HepG2 (cell line): ENCODE data around the gene STON1. TPM values are rescaled to one million over a fixed set of nuclear protein-coding genes. Genes with fewer than 3 reads are reported as not detected.
"Not testable (repeated sequence)": the region's sequence is repeated elsewhere in the genome, so short reads cannot be mapped to it uniquely, and the experiment has no call there.

Source experiments
- ATAC-seq: fragments of 200-7000 bp; cut with Tn5 transposase; 3 replicates; pipeline ENCODE4 v1.9.1; 2020; ENCODE audit warnings: mild to moderate bottlenecking, moderate library complexity
- BruUV-seq: library from RNA; stranded (reverse); fragments of 400-500 nt; replicated peaks from 2 replicates; lab custom pipeline; 2021; lab: Mats Ljungman, UMichigan
- CTCF ChIA-PET: fragments of 300-600 bp; formaldehyde crosslinking; extraction: SDS; loops from one replicate; lab custom pipeline; 2021; ENCODE audit warnings: low total read pairs, inconsistent platforms, low intra/inter-chr PET ratio; lab: Yijun Ruan, JAX
- POLR2A ChIA-PET: fragments of 350-600 bp; sonication (Branson Sonifier 250); formaldehyde crosslinking; loops from one replicate; lab custom pipeline; 2020; ENCODE audit warnings: antibody characterized with exemption, inconsistent platforms; lab: Yijun Ruan, JAX
- DNase-seq: peaks from one replicate; pipeline ENCODE4 v3.0.0-alpha.2; 2015; ENCODE audit warnings: low spot score
- FAIRE-seq: peaks from 3 replicates; lab custom pipeline; 2011; peaks lifted over from hg19 to GRCh38; lab: Jason Lieb, UNC
- H2AFZ ChIP-seq: one replicate; pipeline ENCODE4 v1.6.1; 2011; ENCODE audit warnings: low read length, inconsistent platforms
- H3K27ac ChIP-seq: fragments of 300-600 bp; 3 replicates; pipeline ENCODE4 v1.8.0; 2011; ENCODE audit warnings: mixed run types, mild to moderate bottlenecking, mixed read lengths, low read length, inconsistent platforms; ENCODE audit not compliant: insufficient read depth; ENCODE audit errors: extremely low read length
- H3K27me3 ChIP-seq, 2 experiments: fragments of 200-600 bp in 1 of 2; 2 replicates in 1 of 2; 3 replicates in 1 of 2; pipeline versions ENCODE4 v1.6.0 to v1.8.0; 2011; ENCODE audit warnings: low read length in 2 of 2, mild to moderate bottlenecking in 2 of 2, moderate library complexity in 2 of 2, inconsistent platforms in 1 of 2; ENCODE audit not compliant: insufficient read depth in 2 of 2, control insufficient read depth in 1 of 2
- H3K36me3 ChIP-seq, 2 experiments: fragments of 200-600 bp in 1 of 2; replicated peaks in 1 of 2; 2 replicates in 1 of 2; 3 replicates in 1 of 2; pipeline versions ENCODE4 v1.5.1 to v1.8.0; 2011; ENCODE audit warnings: low read length in 2 of 2, inconsistent platforms in 1 of 2; ENCODE audit not compliant: insufficient read depth in 2 of 2, control insufficient read depth in 1 of 2
- H3K4me1 ChIP-seq: 2 replicates; pipeline ENCODE4 v1.5.1; 2012; ENCODE audit warnings: low read length, inconsistent platforms; ENCODE audit not compliant: insufficient read depth
- H3K4me2 ChIP-seq: 2 replicates; pipeline ENCODE4 v1.6.0; 2011; ENCODE audit warnings: low read depth, low read length, inconsistent platforms
- H3K4me3 ChIP-seq, 3 experiments: fragments of 200-600 bp in 1 of 3; sonication (generic), shearing (Covaris generic) in 1 of 3; replicated peaks in 1 of 3; 2 replicates each; pipeline ENCODE4 v1.5.1; 2011 to 2016; ENCODE audit warnings: low read length in 3 of 3, inconsistent platforms in 2 of 3, low read depth in 2 of 3, mild to moderate bottlenecking in 2 of 3, control low read depth in 1 of 3, mixed read lengths in 1 of 3; ENCODE audit not compliant: insufficient read depth in 1 of 3
- H3K79me2 ChIP-seq: one replicate; pipeline ENCODE4 v1.6.1; 2011; ENCODE audit warnings: low read length, inconsistent platforms; ENCODE audit not compliant: insufficient read depth
- H3K9ac ChIP-seq: 2 replicates; pipeline ENCODE4 v1.6.0; 2011; ENCODE audit warnings: mild to moderate bottlenecking, low read depth, low read length, inconsistent platforms; ENCODE audit not compliant: insufficient read depth
- H3K9me3 ChIP-seq: 2 replicates; pipeline ENCODE4 v1.5.1; 2012; ENCODE audit warnings: mild to moderate bottlenecking, low read length
- H4K20me1 ChIP-seq: 2 replicates; pipeline ENCODE4 v1.6.0; 2011; ENCODE audit warnings: inconsistent platforms, mild to moderate bottlenecking, low read length, moderate library complexity; ENCODE audit not compliant: insufficient read depth
- SOX13 ChIP-seq, 3 experiments: fragments of 450-650 bp in 1 of 3; sonication (generic) in 1 of 3; formaldehyde crosslinking in 1 of 3; IDR thresholded peaks in 2 of 3; conservative IDR thresholded peaks in 1 of 3; 2 replicates each; pipeline versions ENCODE4 v1.5.0 to v1.6.1; 2016 to 2020; ENCODE audit warnings: antibody characterized with exemption in 1 of 3, mild to moderate bottlenecking in 1 of 3, missing compliant biosample characterization in 1 of 3, missing genetic modification reagents in 1 of 3, moderate library complexity in 1 of 3
- WGBS: methylation state at CpG from one replicate; pipeline ENCODE4 v1.1.6; 2017; ENCODE audit warnings: low lambda C conversion rate; 5-methylcytosine and 5-hydroxymethylcytosine counted together
- in situ Hi-C: cut with HindIII; loops from 2 replicates; pipeline ENCODE4 v1.10.0; 2017; ENCODE audit warnings: low pct_unique_long_range_greater_than_20kb; ENCODE audit not compliant: extremely low pct_ligation_motif_present
- intact Hi-C: fragments of 100-400 bp; cut with micrococcal nuclease; formaldehyde crosslinking; loops from one replicate; pipeline ENCODE4 v1.10.0; 2022; ENCODE audit not compliant: unreplicated experiment
- polyA plus RNA-seq, 8 experiments: library from polyadenylated mRNA; depleted of rRNA in 3 of 8; stranded (reverse) in 7 of 8; unstranded in 1 of 8; fragments of >200 nt; fragmentation: Illumina TruSeq in 4 of 8; extraction: Trizol in 4 of 8; gene quantifications; 2 replicates each; pipeline versions ENCODE4 v1.2.1 to v1.2.3, GENCODE V29; 2011 to 2016; ENCODE audit warnings: low read depth in 4 of 8, missing spikeins in 1 of 8, mixed read lengths in 1 of 8; ENCODE audit not compliant: insufficient read depth in 1 of 8
- total RNA-seq, 5 experiments: library from RNA; depleted of rRNA; stranded (reverse); fragments of >200 nt; fragmentation: Illumina TruSeq; extraction: Trizol; gene quantifications; 2 replicates each; pipeline ENCODE4 v1.2.3, GENCODE V29; 2016; ENCODE audit warnings: low read depth in 1 of 5
- TF ChIP-seq, protein P1 (sequence below): sonication (generic); formaldehyde crosslinking; IDR thresholded peaks from 2 replicates; pipeline ENCODE4 v1.4.0; 2020; ENCODE audit warnings: missing genetic modification reagents
- TF ChIP-seq, protein P2 (sequence below): IDR thresholded peaks from 2 replicates; pipeline ENCODE4 v1.6.1; 2016; ENCODE audit warnings: missing compliant biosample characterization, missing genetic modification reagents, borderline replicate concordance
- TF ChIP-seq, protein P3 (sequence below): sonication (generic); formaldehyde crosslinking; IDR thresholded peaks from 2 replicates; pipeline ENCODE4 v1.4.0; 2020; ENCODE audit warnings: missing genetic modification reagents

Gene STON1
- total and polyA plus RNA-seq, 2 of the 13 experiments (the other 11 are each of a cell fraction or from before 2014, with no cell fraction given): 0.09 to 0.28 TPM

DNA sequence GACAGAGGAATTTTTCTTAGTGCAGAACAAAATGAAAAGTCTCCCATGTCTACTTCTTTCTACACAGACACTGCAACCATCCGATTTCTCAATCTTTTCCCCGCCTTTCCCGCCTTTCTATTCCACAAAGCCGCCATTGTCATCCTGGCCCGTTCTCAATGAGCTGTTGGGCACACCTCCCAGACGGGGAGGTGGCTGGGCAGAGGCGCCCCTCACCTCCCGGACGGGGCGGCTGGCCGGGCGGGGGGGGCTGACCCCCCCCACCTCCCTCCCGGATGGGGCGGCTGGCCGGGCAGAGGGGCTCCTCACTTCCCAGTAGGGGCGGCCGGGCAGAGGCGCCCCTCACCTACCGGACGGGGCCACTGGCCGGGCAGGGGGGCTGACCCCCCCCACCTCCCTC lies 25.1 kb downstream of the STON1 start:
- H4K20me1 ChIP-seq: not testable (repeated sequence)

More for the DNA sequence above, 25.1 kb downstream of the STON1 start:
- H3K27ac ChIP-seq; H3K9ac ChIP-seq; H2AFZ ChIP-seq; POLR2A ChIA-PET; DNase-seq; in situ Hi-C loops; intact Hi-C loops; H3K4me3 ChIP-seq; H3K9me3 ChIP-seq; BruUV-seq; FAIRE-seq; ATAC-seq; H3K36me3 ChIP-seq; H3K79me2 ChIP-seq; H3K27me3 ChIP-seq; H3K4me2 ChIP-seq; CTCF ChIA-PET; TF ChIP-seq SOX13 (IDR thresholded peaks at IDR 0.05): not testable (repeated sequence)
- whole genome bisulfite sequencing: 6% methylated on average over 13 of the region's 21 CpGs
- H3K4me1 ChIP-seq: peaks cover 12% of the 10 kb centered on the region; the same call in 1 of the 2 replicates
- TF ChIP-seq, protein P1, sequence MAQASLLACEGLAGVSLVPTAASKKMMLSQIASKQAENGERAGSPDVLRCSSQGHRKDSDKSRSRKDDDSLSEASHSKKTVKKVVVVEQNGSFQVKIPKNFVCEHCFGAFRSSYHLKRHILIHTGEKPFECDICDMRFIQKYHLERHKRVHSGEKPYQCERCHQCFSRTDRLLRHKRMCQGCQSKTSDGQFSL (CRISPR knock-in tag): peak; percentile 65; the same call in 1 of the 2 replicates
- TF ChIP-seq, protein P2, sequence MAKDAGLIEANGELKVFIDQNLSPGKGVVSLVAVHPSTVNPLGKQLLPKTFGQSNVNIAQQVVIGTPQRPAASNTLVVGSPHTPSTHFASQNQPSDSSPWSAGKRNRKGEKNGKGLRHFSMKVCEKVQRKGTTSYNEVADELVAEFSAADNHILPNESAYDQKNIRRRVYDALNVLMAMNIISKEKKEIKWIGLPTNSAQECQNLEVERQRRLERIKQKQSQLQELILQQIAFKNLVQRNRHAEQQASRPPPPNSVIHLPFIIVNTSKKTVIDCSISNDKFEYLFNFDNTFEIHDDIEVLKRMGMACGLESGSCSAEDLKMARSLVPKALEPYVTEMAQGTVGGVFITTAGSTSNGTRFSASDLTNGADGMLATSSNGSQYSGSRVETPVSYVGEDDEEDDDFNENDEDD (CRISPR knock-in tag): peak; percentile 40; the same call in 1 of the 2 replicates
- TF ChIP-seq, protein P3, sequence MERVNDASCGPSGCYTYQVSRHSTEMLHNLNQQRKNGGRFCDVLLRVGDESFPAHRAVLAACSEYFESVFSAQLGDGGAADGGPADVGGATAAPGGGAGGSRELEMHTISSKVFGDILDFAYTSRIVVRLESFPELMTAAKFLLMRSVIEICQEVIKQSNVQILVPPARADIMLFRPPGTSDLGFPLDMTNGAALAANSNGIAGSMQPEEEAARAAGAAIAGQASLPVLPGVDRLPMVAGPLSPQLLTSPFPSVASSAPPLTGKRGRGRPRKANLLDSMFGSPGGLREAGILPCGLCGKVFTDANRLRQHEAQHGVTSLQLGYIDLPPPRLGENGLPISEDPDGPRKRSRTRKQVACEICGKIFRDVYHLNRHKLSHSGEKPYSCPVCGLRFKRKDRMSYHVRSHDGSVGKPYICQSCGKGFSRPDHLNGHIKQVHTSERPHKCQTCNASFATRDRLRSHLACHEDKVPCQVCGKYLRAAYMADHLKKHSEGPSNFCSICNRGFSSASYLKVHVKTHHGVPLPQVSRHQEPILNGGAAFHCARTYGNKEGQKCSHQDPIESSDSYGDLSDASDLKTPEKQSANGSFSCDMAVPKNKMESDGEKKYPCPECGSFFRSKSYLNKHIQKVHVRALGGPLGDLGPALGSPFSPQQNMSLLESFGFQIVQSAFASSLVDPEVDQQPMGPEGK: peak; percentile 74
- 0 out of 4 replicates have a peak, but pooled peaks of 1 of the 2 experiments have one; percentile 10 for TF ChIP-seq SOX13 (CRISPR knock-in tag; conservative IDR thresholded peaks at IDR 0.05 in 1 of 2, IDR thresholded peaks at IDR 0.05 in 1 of 2)
